ENCODE data around the gene CDPF1. TPM values are rescaled to one million over a fixed set of nuclear protein-coding genes. Genes with fewer than 3 reads are reported as not detected.

Gene CDPF1
- total RNA-seq, 1 donor from 2014 or later: 3.1 TPM

DNA sequence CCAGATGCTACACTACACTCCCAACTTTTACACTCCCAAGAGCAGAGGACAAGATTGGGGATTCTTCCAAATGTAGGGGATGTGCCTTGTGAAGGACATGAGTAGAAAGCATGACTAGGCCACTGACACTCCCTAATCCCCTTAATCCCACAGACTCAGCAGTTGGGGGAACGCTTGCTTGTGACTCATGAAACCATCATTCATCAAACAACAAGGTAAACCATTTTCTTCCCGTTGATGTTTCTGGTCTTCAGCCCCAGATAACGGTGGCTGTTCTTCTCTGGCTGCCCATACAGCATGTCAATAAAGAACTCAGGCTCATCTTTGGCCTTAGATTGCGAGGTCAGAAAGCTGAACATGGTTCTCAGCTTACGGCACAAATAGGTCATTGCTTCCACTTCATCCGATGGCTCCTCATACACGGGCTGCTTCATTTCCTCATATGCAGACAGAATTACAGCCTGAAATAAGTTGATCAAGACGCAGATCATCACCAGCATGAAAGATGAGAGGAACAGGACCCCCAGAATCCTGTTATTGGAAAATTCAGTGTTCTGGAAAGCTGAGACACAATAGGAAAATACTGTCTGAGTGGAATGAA lies 6.4 kb upstream of the CDPF1 start:
- ATAC-seq: peak; percentile 85

DNA sequence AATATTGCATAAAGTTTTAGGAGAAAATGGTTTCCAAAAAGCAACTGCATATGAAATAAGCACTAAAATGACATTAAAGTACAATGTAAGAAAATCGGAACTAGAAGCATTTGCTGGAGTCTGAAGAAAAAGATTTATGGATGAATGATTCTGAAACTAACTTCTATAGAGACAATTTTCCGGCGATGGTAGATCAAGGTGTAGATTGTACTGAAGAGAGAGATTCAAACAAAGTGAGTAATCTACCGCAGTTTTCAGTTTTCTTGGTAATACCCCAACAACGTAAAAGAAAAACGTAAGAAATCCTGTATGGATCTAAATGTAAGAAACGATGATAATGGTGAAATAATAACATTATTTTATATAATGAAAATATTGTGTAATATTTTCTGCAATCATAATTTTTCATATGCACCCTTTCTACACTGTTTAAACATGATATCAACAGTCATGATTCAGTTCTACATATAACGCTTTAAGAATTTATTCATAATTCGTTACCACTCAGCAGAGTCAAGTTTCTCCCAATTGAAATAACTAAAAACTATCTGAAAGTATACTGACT lies 1.8 kb upstream of the CDPF1 start:
- no peak for ATAC-seq

DNA sequence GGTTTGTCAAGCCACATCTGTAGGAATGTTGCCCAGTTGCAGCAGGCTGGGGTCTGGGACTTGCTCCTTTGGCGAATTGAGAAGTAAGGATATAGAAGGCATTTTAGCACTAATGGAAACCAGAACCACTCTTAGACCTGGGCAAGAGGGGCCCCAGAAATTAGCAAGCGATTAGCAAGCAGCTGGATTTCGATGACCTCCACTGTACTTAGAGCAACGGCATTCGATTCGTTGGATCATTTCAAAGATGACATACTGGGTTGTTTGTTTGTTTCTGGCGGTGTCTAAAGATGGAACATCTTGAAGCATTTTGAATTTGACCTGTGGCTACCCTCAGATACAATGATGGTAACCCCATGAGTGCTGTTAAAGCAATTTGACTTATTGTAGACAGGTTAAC lies 1.2 kb upstream of the CDPF1 start:
- ATAC-seq: no peak

DNA sequence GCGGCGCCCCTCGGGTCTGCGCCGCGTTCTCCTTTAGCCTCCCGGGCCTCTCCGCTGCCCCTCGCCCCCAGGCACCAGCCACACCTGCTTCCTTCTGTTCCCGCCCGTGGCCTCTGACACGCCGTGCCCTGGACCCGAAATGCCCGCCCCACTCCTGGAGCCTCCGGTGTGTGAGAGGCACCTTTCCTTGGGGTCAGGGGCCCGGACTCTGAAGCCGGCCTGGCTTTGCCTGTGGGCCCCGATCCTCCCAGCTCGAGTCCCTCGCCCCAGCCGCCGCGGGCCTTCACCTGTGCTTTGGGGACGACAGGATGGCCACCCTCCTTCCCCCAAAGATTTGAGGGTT lies 661 bp upstream of the CDPF1 start:
- ATAC-seq: peak; percentile 17

DNA sequence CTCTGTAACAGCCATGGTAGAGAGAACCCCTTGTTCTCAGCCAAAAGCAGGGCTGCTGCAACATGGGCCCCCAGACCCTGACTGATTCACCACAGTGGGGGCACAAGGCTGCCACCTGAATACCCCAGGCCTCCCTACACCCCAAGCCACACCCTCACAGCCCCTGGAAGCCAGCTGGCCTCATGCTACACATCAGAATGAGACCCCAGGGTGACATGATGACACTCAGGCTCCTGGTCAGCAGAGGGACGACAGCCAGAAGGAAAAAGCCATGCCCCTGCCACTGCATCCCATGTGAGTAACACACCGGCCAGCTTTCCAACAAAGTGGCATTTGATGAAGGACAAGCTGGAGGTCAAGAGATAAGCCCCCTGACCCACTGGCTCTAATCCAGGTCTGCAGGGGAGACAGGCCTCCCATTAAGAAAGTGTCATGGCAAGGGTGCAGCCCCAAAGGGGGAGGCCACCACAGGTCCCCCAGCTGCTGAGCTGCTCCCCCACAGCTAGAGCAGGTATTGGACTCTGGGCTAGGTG lies 2.6 kb downstream of the CDPF1 start:
- ATAC-seq: no peak

DNA sequence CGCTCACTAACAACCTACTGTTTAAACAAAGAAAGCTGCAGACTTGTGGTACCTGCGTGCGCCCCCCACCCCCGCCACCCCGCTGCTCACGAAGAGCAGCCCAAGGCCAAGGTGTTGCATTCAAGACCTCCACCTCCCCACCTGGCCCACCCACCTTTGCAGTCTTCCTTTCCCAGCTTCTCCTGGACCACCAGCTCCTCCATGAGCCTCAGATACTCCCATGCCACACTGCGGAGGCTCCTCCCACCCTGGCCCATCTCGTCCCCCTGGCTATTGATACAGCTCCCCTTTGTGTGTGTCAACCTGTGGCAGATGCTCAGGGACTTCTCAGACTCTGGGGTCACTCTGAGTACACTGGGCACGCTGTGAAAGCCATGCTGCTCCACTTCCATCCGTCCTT lies 3.9 kb downstream of the CDPF1 start:
- no peak for ATAC-seq

DNA sequence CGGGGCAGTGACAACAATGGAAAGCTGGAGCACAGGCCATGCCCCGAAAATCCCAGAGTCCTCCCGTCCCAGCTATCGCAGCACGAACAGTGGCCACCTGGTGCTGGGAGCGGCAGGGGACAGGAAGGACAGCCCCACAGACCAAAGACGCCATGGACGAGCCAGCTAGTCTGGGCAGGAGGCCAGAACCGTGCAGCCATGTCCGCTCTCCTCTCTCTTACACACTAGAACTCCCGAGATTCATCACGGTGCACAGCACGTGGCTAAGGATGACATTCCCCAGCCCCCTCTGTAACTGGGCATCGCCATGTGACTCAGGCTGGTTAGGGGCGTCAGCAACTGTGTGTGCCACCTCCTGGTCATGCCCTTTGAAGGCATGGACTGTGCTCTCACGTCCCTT lies 4.6 kb downstream of the CDPF1 start:
- ATAC-seq: no peak

DNA sequence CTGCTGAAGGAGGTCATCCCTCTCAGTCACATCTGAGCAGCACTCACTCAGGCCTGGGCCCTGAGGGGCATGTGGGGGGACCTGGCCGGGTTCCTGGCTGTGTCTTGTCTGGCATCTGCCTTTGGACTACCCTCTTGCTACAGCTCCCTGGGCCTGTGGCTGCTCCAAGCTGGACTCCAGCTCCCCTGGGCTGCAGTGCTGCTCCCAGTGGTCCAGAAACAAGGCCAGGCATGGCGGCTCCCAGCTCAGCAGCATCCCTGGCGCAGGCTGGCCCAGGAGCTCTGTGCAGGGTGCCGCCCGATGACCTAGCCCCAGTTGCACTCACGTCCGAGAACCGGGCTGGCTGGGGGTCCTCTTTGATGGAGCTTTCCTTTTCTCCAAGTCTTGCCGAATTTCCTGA lies 5.3 kb downstream of the CDPF1 start:
- ATAC-seq: no peak

DNA sequence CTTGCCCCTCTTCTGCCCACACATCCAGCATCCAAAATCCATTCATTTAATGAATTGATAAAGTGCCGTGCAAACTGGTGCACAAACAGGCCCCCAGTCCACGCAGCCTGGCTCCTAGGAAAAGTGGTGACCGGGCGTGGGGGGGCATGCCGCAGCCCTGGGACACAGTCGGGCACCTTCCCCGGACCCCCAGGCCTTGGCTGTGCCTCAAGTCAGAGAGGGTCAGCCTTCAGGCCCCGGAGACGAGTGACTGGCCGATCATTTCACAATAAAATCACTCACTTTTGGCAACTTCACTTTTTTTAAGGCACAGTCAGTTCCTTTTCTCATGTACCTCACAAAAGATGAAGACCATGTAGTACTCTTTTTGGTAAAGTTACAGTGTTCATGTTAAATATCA lies 8.0 kb downstream of the CDPF1 start:
- ATAC-seq: no peak

DNA sequence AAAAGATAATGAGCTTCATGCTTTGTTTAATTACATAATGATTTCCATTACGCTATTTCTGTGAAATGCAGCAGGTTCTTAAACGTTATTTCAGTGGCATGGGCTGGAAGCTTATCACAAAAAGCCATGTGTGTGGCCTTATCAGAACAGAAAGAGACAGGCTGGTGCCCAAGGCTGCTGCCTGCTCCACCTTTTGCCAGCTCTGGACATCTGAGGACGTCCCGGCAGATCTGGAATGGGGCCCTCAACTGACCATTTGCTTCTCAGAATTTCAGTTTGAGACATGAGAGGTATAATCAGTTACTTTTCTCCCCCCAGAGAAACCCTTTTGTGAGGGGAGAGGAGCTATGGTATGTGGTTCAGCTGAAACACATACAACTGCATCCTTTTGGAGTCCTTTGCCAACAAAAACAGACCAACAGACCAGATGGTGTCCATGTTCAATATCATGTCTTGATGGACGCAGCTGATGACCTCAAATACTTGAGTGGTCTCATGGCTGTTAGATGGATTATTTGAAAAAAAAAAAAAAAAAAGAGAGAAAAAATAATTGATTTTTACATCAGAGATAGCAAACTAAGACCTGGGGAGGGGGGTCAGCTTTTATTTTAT lies 8.6 kb downstream of the CDPF1 start:
- no peak for ATAC-seq

DNA sequence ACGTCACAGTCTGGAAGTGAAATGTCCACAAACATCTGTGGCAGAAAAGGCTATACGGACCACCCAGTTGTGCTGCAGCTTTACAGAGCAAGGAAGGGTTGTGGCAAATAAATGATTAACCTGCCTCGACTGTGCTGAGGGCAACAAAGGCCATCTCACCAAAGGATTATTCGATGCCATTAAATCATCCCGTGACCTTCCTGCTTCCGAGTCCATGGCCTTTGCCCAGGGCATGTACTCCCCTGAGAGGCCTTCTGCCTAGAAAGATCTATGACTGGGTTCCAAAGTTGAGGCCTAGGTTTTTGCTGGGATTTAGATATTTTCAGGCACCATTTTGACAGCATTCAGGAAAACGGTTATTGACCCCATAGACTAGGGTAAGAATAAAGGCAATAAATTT lies 9.2 kb downstream of the CDPF1 start:
- no peak for ATAC-seq

DNA sequence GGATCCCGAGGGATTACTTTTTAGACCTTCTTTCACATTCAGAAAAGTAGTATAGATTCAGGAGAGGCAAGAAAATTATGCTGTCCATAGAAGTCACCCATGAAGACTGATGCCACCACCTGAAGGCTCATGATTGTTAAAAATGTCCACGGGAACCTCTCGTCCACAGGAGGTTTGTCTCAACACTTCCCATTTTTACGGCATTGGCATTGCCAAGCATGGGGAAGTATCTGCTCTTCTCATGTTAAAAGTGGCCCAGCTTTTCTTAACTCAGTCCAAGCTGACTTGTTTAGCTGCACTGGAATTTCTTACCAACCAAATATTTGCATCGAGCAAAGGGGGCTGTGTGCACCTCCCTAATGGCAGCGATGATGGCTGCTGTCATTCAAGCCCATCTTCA lies 9.6 kb downstream of the CDPF1 start:
- ATAC-seq: no peak

DNA sequence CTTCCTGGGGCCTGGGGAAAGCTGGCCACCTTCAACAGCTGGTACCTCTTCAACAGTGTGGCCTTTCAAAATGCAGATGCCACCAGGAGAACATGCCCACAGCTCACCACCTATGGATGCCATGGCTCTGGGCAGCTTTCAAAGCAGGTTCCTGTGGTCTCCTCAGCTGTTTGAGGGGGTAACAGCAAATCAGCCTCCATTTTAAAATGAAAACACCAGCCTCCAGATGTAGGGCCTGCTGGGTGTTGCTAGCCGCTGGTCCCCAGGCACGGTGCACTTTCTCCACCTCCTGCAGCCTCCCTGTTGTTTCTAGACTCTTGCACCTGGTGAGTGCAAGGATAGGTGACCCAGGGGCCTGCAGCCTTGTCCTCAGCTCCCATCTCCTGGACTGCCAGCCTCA lies 10.0 kb downstream of the CDPF1 start:
- ATAC-seq: no peak

DNA sequence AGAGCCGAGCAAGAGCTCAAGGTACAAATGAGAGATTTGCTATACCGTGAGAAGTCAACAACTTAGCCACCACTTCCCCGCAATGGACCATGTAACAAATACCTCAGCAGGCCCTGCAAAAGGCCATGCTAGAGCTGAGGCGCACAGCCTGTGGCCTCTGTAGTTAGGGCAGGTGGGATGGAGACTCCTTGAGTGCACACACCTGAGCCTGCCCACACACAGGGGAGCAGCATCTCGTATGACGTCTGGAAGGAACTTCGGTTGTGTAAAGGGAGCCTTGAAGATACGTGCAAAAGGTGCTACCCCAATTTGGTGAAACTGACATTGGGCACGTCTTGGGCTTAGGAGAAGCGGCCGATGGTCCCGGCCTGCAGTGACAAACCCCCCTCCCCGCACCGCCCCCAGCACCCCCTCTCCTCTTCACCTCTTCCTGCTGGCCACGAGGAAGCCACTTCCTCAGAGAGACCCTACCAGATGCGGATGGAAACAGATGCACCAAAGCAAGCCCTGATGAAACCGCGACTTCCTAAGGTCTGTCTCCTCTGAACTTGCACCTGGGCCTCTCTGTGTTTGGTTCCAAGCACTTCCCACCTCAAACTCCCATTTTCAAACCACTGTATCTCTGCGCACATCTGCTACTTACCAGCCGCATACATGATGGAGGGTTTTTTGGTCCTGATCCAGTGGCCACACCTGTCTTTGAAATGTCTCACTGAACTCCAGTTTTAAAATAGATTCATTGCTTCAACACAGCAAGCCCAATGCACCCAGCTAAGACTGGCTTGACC lies 10.6 kb downstream of the CDPF1 start:
- ATAC-seq: no peak

DNA sequence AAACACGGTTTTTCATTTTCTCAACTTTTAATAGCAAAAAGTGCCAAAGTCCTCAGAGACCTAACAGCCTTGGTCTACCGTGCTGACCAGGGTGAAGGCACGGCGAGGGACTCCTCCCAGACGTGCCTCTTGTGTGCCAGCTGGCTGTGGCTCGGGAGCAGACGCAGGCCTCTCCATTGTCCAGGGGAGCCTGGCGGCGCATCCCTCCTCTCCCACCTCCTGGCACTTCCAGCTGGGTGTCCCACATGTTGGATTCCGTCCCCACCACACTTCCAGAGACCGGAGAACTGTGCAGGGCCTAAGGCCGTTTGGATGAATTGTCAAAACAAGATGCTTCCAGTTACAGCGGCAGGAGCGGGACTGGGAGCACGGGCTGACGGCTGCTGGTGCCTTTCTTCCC lies 11.6 kb downstream of the CDPF1 start:
- no peak for ATAC-seq

DNA sequence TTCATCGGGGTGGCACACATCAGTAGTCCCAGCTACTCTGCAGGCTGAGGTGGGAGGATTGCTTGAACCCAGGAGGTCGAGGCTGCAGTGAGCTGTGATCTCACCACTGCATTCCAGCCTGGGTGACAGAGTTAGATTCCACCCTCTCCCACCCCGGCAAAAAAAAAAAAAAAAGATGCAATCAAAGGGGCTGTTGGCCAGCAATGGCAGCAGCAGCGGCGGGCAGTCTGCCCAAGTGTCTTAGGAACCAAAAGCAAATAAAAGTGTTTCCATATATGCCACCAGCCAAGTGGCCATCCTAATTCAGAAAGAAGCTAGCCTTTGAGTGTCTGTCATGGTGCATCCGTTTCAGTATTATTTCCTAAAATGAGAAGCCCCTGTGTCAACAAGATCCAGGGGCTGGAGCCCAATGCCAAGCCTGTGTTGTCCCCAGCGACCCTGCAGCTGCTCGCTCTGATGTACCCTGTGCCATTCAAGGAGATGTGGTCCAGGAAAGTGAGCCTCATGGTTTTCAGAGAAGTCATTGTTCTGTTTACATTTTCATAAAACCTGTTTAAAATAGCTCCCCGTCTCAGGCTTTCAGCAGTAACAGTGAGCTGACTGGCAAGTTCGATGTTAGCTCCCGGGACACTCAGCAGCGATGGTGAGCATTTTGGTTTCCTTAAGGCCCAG lies 12.5 kb downstream of the CDPF1 start:
- ATAC-seq: no peak

DNA sequence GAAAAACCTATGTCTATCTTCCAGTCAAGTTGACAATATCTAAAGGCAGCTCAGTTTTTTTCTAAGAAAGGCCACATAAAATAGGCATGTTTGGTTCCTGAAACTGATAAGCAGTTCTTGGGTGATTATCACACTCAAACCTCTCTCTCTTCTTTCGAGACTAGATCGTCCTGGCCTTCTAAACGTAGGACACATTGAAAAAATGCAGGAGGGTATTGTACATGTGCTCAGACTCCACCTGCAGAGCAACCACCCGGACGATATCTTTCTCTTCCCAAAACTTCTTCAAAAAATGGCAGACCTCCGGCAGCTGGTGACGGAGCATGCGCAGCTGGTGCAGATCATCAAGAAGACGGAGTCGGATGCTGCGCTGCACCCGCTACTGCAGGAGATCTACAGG lies 15.1 kb downstream of the CDPF1 start:
- ATAC-seq: no peak

DNA sequence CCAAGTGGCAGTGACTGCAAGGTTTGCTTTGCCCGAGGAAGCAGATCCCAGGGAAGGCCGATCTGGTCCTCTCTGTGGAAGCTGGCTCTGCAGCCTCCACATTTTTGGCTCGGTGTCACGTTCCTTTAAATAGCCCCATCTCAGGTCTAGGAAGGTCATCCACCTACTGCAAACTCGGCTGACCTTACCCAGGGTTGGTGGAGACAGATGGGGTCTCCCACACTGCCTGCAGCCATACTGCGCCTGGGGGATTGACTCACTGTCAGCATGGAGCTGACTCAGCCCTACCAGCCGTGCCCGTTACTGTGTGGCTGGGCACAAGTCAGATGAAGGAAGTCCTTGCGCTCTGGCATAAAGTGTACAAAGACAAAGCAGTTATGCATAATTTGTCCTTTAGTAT lies 16.9 kb downstream of the CDPF1 start:
- peak; percentile 52 for ATAC-seq

DNA sequence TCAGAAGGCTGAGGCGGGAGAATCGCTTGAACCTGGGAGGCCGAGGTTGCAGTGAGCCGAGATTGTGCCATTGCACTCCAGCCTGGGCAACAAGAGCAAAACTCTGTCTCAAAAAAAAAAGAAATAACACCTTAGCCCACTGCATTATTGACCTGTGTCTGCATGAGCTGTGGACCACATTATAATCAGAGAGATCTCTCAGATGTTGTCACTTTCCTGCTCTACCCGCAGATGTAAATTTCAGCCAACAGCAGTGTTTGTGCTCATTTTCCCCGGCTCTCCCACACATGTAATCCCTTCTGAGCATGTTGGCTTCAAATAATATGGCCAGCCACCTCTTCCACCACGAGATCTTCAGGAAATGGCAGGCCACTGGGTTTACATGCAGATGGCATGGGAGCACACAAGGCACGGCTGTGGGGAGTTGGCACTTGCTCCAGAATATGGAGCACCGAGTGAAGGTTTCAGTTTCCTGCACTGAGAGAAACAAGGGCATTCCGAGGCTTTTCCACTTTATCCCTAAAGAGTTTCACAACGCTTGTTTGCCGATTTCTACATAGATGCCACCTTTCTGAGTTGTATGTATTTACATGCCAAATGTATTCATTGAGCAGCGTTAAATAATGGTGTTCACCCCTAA lies 19.7 kb downstream of the CDPF1 start:
- no peak for ATAC-seq

DNA sequence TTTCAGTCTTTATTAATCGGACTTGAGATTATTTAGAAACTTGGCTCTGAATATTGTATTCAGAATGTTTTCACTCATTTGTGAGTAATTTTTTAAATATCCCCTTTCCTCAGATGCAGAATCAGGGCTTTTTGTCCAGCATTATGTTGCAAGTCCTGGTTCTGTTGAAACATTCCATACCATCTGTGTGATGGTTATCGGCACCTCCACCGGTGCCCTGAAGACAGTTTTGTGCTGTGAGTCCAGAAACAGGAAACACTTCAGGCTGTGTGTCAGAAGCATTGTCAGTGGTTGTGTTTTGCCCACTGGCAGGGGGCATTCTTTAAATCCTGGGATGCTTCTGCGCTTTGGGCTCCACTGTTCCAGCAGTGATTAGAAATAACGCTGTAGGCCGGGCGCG lies 20.4 kb downstream of the CDPF1 start:
- ATAC-seq: no peak

DNA sequence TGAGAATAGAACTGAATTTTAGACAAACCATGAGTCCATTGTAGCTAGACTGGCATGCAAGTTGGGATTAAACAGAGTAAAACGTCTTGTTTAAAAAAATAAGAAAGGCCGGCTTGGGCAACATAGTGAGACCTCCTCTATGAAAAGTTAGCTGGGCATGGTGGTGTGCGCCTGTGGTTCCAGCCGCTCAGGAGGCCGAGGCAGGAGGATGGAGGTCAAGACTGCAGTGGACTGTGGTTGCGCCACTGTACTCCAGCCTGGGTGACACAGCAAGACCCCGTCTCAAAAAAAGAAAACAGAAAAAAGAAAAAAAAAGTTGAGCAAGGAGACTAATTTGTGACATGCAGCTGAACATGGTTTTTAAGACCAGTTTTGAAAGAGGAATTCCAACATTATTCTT lies 23.5 kb downstream of the CDPF1 start:
- ATAC-seq: no peak

DNA sequence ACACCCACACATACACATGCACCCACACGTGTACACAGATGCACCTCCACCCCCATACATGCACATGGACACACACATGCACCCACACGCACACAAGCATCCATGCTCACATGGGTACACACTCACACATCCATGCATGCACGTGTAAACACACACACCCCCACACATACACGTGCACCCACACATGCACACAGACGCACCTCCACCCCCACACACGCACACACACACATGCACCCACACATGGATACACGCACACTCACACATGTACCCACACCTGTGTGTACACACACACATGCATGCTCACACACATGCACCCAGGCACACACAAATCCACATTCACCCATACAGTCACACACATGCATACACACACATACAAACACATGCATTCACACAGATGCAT lies 24.5 kb downstream of the CDPF1 start:
- ATAC-seq: no peak

DNA sequence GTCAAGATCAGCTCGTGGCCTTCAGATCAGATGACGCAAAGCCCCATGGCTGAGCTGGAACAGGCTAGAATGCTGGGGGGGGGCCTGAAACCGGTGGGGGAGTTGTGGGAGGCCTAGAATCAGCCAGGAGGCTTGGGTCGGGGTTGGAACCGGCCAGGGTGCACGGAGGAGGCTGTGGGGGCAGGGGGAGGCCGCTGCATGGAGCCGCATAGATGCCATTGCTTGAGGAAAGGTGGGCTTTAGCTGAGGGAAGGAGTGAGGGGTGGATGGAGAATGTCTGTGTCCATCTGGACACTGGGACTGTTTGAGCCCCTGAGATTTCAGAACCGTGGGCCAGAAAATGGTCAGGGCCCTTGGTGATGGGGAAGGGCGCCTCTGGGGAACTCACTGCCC lies 25.2 kb downstream of the CDPF1 start:
- no peak for ATAC-seq

All from esophagus mucosa (tissue), 1 donor.